Mammary epithelial cell (primary cell): ENCODE measurements around the gene PRR30.

ENCODE experiments used
- CTCF ChIP-seq, 2 donors: IDR thresholded peaks in 1 of 2; conservative IDR thresholded peaks in 1 of 2; 2 replicates each; pipeline ENCODE4 v1.5.1; 2011 to 2012; ENCODE audit warnings: inconsistent platforms in 2 of 2, low read length in 2 of 2, mild to moderate bottlenecking in 2 of 2, control low read depth in 1 of 2, low read depth in 1 of 2; ENCODE audit not compliant: insufficient read depth in 1 of 2; ENCODE audit errors: extremely low read depth in 1 of 2
- EZH2 ChIP-seq: IDR thresholded peaks from 2 replicates; pipeline ENCODE4 v1.6.1; 2012; ENCODE audit warnings: low read length, inconsistent platforms, borderline replicate concordance

- TF ChIP-seq CTCF (conservative IDR thresholded peaks at IDR 0.05 in 1 of 2, IDR thresholded peaks at IDR 0.05 in 1 of 2; ENCODE audit: extremely low read depth in 1 of 2, insufficient read depth in 1 of 2, low read depth in 1 of 2, low read length in 2 of 2): no peak
- TF ChIP-seq EZH2: no peak
Measured at GRCh38 chr2:27125104-27125503, 14.1 kb downstream of the PRR30 start.
